HL-60 (cell line): ENCODE results near the gene CMTM1.

ENCODE experiments used
- DNase-seq, 2 experiments: peaks; one replicate each; pipeline ENCODE4 v3.0.0-alpha.2; 2010 to 2020; ENCODE audit warnings: low read depth in 1 of 2, low spot score in 1 of 2
- H3K27ac ChIP-seq: fragments of 250-450 bp; sonication (Bioruptor Pico); replicated peaks from 2 replicates; pipeline ENCODE4 v1.5.1; 2020; ENCODE audit warnings: mild to moderate bottlenecking, moderate library complexity
- H3K27me3 ChIP-seq: fragments of 250-450 bp; sonication (Bioruptor Pico); 2 replicates; pipeline ENCODE4 v1.5.1; 2021; ENCODE audit warnings: mild to moderate bottlenecking, moderate library complexity; ENCODE audit not compliant: insufficient read depth, poor library complexity, severe bottlenecking
- H3K4me3 ChIP-seq: replicated peaks from 2 replicates; pipeline ENCODE4 v1.5.1; 2011; ENCODE audit warnings: mild to moderate bottlenecking, control low read depth, low read length; ENCODE audit not compliant: insufficient read depth
- GABPA ChIP-seq: IDR thresholded peaks from 2 replicates; pipeline ENCODE4 v1.6.1; 2012; ENCODE audit warnings: low read depth
- POLR2AphosphoS5 ChIP-seq: IDR thresholded peaks from 2 replicates; pipeline ENCODE4 v1.6.1; 2012; ENCODE audit warnings: low read depth
- SPI1 ChIP-seq: IDR thresholded peaks from 2 replicates; pipeline ENCODE4 v1.6.1; 2012; ENCODE audit warnings: low read depth, mild to moderate bottlenecking, borderline replicate concordance
- TF ChIP-seq, protein P1 (sequence below): IDR thresholded peaks from one replicate; pipeline ENCODE4 v1.5.1; 2011; ENCODE audit warnings: low read length, control low read depth, inconsistent platforms; ENCODE audit not compliant: insufficient read depth
- TF ChIP-seq, protein P2 (sequence below): IDR thresholded peaks from 2 replicates; pipeline ENCODE4 v1.6.1; 2012; ENCODE audit warnings: low read depth; ENCODE audit not compliant: insufficient replicate concordance

The CMTM1 gene

GRCh38 chr16:66521951-66522771 lies 44.1 kb upstream of the CMTM1 start:
- peak overlapping the region; percentile 99 for H3K27ac ChIP-seq
- no peaks in the 10 kb centered on the region for H3K27me3 ChIP-seq
- TF ChIP-seq GABPA (no peak), POLR2AphosphoS5 (peak; percentile 83), SPI1 (peak; percentile 43; the same call in 1 of the 2 replicates)
- TF ChIP-seq, protein P1, sequence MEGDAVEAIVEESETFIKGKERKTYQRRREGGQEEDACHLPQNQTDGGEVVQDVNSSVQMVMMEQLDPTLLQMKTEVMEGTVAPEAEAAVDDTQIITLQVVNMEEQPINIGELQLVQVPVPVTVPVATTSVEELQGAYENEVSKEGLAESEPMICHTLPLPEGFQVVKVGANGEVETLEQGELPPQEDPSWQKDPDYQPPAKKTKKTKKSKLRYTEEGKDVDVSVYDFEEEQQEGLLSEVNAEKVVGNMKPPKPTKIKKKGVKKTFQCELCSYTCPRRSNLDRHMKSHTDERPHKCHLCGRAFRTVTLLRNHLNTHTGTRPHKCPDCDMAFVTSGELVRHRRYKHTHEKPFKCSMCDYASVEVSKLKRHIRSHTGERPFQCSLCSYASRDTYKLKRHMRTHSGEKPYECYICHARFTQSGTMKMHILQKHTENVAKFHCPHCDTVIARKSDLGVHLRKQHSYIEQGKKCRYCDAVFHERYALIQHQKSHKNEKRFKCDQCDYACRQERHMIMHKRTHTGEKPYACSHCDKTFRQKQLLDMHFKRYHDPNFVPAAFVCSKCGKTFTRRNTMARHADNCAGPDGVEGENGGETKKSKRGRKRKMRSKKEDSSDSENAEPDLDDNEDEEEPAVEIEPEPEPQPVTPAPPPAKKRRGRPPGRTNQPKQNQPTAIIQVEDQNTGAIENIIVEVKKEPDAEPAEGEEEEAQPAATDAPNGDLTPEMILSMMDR = no peak
- no peak overlapping the region for H3K4me3 ChIP-seq
- peak; percentile 94 to 98 for DNase-seq

DNA sequence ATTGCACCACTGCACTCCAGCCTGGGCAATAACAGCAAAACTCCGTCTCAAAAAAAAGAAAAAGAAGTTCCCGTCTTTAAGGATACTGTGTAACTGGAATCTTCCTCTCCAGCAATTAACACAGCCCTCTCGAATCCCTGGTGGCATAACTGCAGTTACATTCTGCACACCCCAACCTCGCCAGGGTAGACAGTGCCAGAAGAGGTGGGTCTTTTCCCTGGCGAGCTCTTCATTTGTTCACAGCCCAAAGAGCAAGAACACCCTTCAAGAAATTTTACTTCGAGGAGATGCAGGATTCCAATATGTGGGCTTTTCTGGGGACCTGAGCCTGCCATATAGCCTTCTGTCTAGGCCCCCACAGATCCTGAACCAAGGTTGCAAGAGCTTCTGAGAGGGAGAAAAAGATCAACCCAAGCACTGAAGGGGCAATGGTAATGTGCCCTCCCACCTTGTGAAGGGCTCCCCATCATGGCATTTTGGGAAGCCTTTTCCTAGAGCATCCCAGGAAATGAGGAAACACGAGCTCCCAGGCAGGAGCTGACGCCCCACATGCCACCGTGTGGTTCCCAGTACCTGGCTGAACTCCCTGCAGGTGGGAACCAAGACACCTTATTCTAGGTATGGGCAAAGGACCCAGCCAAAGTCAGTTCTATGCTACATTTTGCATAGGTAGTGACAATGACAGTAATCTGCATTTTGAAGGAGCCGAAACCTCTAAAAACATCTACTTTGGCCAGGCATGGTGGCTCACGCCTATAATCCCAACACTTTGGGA lies 43.2 kb upstream of the CMTM1 start:
- Histone ChIP-seq H3K27me3 (no peaks in the 10 kb centered on the region), H3K4me3 (no peak overlapping the region), H3K27ac (peak overlapping the region; percentile 99)
- TF ChIP-seq SPI1 = no peak
- TF ChIP-seq, protein P2, sequence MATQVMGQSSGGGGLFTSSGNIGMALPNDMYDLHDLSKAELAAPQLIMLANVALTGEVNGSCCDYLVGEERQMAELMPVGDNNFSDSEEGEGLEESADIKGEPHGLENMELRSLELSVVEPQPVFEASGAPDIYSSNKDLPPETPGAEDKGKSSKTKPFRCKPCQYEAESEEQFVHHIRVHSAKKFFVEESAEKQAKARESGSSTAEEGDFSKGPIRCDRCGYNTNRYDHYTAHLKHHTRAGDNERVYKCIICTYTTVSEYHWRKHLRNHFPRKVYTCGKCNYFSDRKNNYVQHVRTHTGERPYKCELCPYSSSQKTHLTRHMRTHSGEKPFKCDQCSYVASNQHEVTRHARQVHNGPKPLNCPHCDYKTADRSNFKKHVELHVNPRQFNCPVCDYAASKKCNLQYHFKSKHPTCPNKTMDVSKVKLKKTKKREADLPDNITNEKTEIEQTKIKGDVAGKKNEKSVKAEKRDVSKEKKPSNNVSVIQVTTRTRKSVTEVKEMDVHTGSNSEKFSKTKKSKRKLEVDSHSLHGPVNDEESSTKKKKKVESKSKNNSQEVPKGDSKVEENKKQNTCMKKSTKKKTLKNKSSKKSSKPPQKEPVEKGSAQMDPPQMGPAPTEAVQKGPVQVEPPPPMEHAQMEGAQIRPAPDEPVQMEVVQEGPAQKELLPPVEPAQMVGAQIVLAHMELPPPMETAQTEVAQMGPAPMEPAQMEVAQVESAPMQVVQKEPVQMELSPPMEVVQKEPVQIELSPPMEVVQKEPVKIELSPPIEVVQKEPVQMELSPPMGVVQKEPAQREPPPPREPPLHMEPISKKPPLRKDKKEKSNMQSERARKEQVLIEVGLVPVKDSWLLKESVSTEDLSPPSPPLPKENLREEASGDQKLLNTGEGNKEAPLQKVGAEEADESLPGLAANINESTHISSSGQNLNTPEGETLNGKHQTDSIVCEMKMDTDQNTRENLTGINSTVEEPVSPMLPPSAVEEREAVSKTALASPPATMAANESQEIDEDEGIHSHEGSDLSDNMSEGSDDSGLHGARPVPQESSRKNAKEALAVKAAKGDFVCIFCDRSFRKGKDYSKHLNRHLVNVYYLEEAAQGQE = no peak
- TF ChIP-seq, protein P1 = no peak
- no peak for TF ChIP-seq POLR2AphosphoS5
- TF ChIP-seq GABPA = no peak
- DNase-seq = no peak

- peak; percentile 99 for TF ChIP-seq POLR2AphosphoS5
- TF ChIP-seq, protein P2 = peak; percentile 71
- TF ChIP-seq SPI1 = peak; percentile 68; the same call in 1 of the 2 replicates
- TF ChIP-seq, protein P1 = no peak
- peak; percentile 56; the same call in 1 of the 2 replicates for TF ChIP-seq GABPA
- Histone ChIP-seq H3K27ac (peak overlapping the region; percentile 99), H3K27me3 (no peaks in the 10 kb centered on the region), H3K4me3 (no peak overlapping the region)
- peak; percentile 81 to 91 for DNase-seq
These were observed 42.3 kb upstream of the CMTM1 start for GRCh38 chr16:66523861-66524354.
